Measurements from ENCODE around the gene MYLK2.

DNA sequence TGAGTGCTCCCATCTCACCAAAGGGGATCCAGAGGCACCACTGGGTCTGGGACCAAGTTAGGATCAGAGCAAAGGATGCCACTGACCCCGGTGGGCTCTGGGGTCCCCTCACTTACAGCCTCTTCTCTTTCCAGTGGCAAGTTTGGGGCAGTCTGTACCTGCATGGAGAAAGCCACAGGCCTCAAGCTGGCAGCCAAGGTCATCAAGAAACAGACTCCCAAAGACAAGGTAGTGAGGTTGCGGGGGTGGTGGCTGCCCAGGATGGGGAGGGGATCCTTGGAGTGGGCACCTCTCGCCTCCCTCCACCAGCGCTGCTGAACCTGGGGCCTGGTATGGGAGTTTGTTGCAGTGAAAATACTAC, 4.9 kb downstream of the MYLK2 start:
- TF ChIP-seq CEBPB (IDR thresholded peaks at IDR 0.05) (no peak), EP300 (IDR thresholded peaks at IDR 0.05; ENCODE audit: borderline replicate concordance) (no peak), FOXM1 (IDR thresholded peaks at IDR 0.05; ENCODE audit: borderline replicate concordance, low read depth) (no peak), REST (IDR thresholded peaks at IDR 0.05; ENCODE audit: low read depth) (no peak)
- TF ChIP-seq, protein P1, sequence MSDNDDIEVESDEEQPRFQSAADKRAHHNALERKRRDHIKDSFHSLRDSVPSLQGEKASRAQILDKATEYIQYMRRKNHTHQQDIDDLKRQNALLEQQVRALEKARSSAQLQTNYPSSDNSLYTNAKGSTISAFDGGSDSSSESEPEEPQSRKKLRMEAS (IDR thresholded peaks at IDR 0.05): no peak

Data from Ishikawa (cell line).